H1 (cell line): ENCODE measurements around the gene LGALS9. TPM values are rescaled to one million over a fixed set of nuclear protein-coding genes. Genes with fewer than 3 reads are reported as not detected.

Experiments used
- CTCF ChIA-PET: fragments of 300-600 bp; sonication (Branson Sonifier 250); formaldehyde crosslinking; loops from one replicate; lab custom pipeline; 2021; ENCODE audit not compliant: partially characterized antibody; lab: Charles Lee
- POLR2A ChIA-PET: fragments of 300-600 bp; sonication (Branson Sonifier 250); formaldehyde crosslinking; loops from one replicate; lab custom pipeline; 2021; ENCODE audit warnings: inconsistent platforms; ENCODE audit not compliant: partially characterized antibody; lab: Charles Lee
- DNase-seq, 2 experiments: peaks; one replicate each; pipeline versions ENCODE4 v3.0.0 to v3.0.0-alpha.2; 2010 to 2022; ENCODE audit warnings: low spot score in 2 of 2, low read depth in 1 of 2, mixed read lengths in 1 of 2
- FAIRE-seq: peaks from 2 replicates; lab custom pipeline; 2011; peaks lifted over from hg19 to GRCh38; lab: Jason Lieb, UNC
- H2AFZ ChIP-seq: 2 replicates; pipeline ENCODE4 v1.8.1; 2012; ENCODE audit warnings: low read length, inconsistent platforms
- H2AK5ac ChIP-seq: 2 replicates; pipeline ENCODE4 v1.6.1; 2013; ENCODE audit warnings: low read depth, low read length
- H2BK120ac ChIP-seq: replicated peaks from 2 replicates; pipeline ENCODE3; 2013; ENCODE audit warnings: low read depth, low read length, inconsistent platforms
- H2BK12ac ChIP-seq: 2 replicates; pipeline ENCODE4 v1.6.1; 2013; ENCODE audit warnings: low read depth, low read length
- H2BK15ac ChIP-seq: 2 replicates; pipeline ENCODE4 v1.6.1; 2013; ENCODE audit warnings: low read length
- H2BK20ac ChIP-seq: 2 replicates; pipeline ENCODE4 v1.6.1; 2013; ENCODE audit warnings: low read length
- H2BK5ac ChIP-seq: 2 replicates; pipeline ENCODE4 v1.6.1; 2013; ENCODE audit warnings: low read depth, low read length
- H3K14ac ChIP-seq: 2 replicates; pipeline ENCODE4 v1.6.1; 2013; ENCODE audit warnings: inconsistent platforms; ENCODE audit not compliant: insufficient read length
- H3K18ac ChIP-seq: 2 replicates; pipeline ENCODE4 v1.6.1; 2013; ENCODE audit warnings: low read length; ENCODE audit errors: extremely low read depth
- H3K23ac ChIP-seq: 2 replicates; pipeline ENCODE4 v1.6.1; 2013; ENCODE audit warnings: inconsistent platforms; ENCODE audit not compliant: insufficient read length
- H3K23me2 ChIP-seq: 2 replicates; pipeline ENCODE4 v1.6.1; 2013; ENCODE audit warnings: low read depth, low read length
- H3K27ac ChIP-seq: 2 replicates; pipeline ENCODE4 v1.6.1; 2011; ENCODE audit warnings: low read depth, low read length, inconsistent platforms
- H3K27me3 ChIP-seq, 4 experiments: replicated peaks in 1 of 4; 1 replicate in 1 of 4; 2 replicates in 3 of 4; pipeline versions ENCODE4 v1.6.1 to v1.8.1; 2011 to 2013; ENCODE audit warnings: low read length in 3 of 4, mild to moderate bottlenecking in 3 of 4, inconsistent platforms in 2 of 4, mixed read lengths in 2 of 4, moderate library complexity in 1 of 4; ENCODE audit not compliant: control insufficient read depth in 3 of 4, insufficient read depth in 3 of 4; ENCODE audit errors: extremely low read depth in 1 of 4
- H3K36me3 ChIP-seq, 4 experiments: 2 replicates each; pipeline versions ENCODE4 v1.6.1 to v1.8.1; 2011 to 2013; ENCODE audit warnings: mild to moderate bottlenecking in 4 of 4, low read length in 3 of 4, moderate library complexity in 2 of 4, control low read depth in 1 of 4, inconsistent platforms in 1 of 4; ENCODE audit not compliant: insufficient read depth in 4 of 4, control insufficient read depth in 2 of 4
- H3K4ac ChIP-seq: replicated peaks from 2 replicates; pipeline ENCODE3; 2013; ENCODE audit warnings: low read length, low read depth, mixed read lengths, inconsistent platforms; ENCODE audit not compliant: insufficient read length
- H3K4me1 ChIP-seq, 4 experiments: replicated peaks in 1 of 4; 1 replicate in 1 of 4; 2 replicates in 3 of 4; pipeline versions ENCODE4 v1.6.1 to v1.8.1; 2011 to 2013; ENCODE audit warnings: low read length in 3 of 4, inconsistent platforms in 2 of 4, mixed read lengths in 1 of 4; ENCODE audit not compliant: insufficient read depth in 4 of 4, control insufficient read depth in 3 of 4
- H3K4me2 ChIP-seq, 2 experiments: 2 replicates each; pipeline versions ENCODE4 v1.6.1 to v1.8.1; 2011 to 2013; ENCODE audit warnings: low read depth in 2 of 2, low read length in 2 of 2, control low read depth in 1 of 2, inconsistent platforms in 1 of 2, mild to moderate bottlenecking in 1 of 2; ENCODE audit not compliant: insufficient read depth in 1 of 2
- H3K4me3 ChIP-seq, 4 experiments: fragments of 200-600, 300-600 bp in 1 of 4; sonication (generic), shearing (Covaris generic), sonication (Bioruptor Twin) in 1 of 4; 2 replicates each; pipeline versions ENCODE4 v1.5.1 to v1.8.1; 2011 to 2016; ENCODE audit warnings: low read length in 4 of 4, low read depth in 3 of 4, control low read depth in 2 of 4, inconsistent platforms in 2 of 4, mild to moderate bottlenecking in 2 of 4, mixed read lengths in 1 of 4, moderate library complexity in 1 of 4; ENCODE audit not compliant: insufficient read depth in 2 of 4; ENCODE audit errors: extremely low read depth in 1 of 4
- H3K56ac ChIP-seq: replicated peaks from 2 replicates; pipeline ENCODE3; 2013; ENCODE audit warnings: low read depth, mild to moderate bottlenecking, mixed read lengths, low read length, inconsistent platforms; ENCODE audit not compliant: insufficient read length
- H3K79me1 ChIP-seq: 2 replicates; pipeline ENCODE4 v1.6.1; 2013; ENCODE audit warnings: low read depth, low read length, control low read depth
- H3K79me2 ChIP-seq, 2 experiments: 2 replicates each; pipeline versions ENCODE4 v1.6.1 to v1.8.1; 2012 to 2013; ENCODE audit warnings: low read length in 2 of 2, mild to moderate bottlenecking in 2 of 2, inconsistent platforms in 1 of 2; ENCODE audit not compliant: insufficient read depth in 2 of 2, control insufficient read depth in 1 of 2
- H3K9ac ChIP-seq, 4 experiments: replicated peaks in 1 of 4; 1 replicate in 1 of 4; 2 replicates in 3 of 4; pipeline versions ENCODE4 v1.6.1 to v1.8.1; 2011 to 2013; ENCODE audit warnings: low read depth in 3 of 4, low read length in 3 of 4, control low read depth in 2 of 4, mild to moderate bottlenecking in 2 of 4, moderate library complexity in 2 of 4, inconsistent platforms in 1 of 4; ENCODE audit errors: extremely low read depth in 1 of 4
- H3K9me3 ChIP-seq, 2 experiments: 2 replicates each; pipeline versions ENCODE4 v1.6.1 to v1.8.1; 2012 to 2013; ENCODE audit warnings: mild to moderate bottlenecking in 2 of 2, moderate library complexity in 2 of 2, control low read depth in 1 of 2, inconsistent platforms in 1 of 2, low read depth in 1 of 2, low read length in 1 of 2, mixed read lengths in 1 of 2; ENCODE audit not compliant: insufficient read depth in 2 of 2
- H4K20me1 ChIP-seq, 2 experiments: replicated peaks in 1 of 2; 2 replicates each; pipeline versions ENCODE3 to v1.8.1; 2011 to 2013; ENCODE audit warnings: inconsistent platforms in 2 of 2, low read length in 2 of 2, mild to moderate bottlenecking in 1 of 2; ENCODE audit not compliant: insufficient read depth in 2 of 2, control insufficient read depth in 1 of 2
- H4K5ac ChIP-seq: 2 replicates; pipeline ENCODE4 v1.6.1; 2013; ENCODE audit warnings: low read length, low read depth, mixed read lengths, inconsistent platforms; ENCODE audit not compliant: insufficient read length
- H4K8ac ChIP-seq: 2 replicates; pipeline ENCODE4 v1.8.0; 2013; ENCODE audit warnings: mild to moderate bottlenecking, moderate library complexity, low read length, inconsistent platforms; ENCODE audit not compliant: insufficient read depth; ENCODE audit errors: extremely low read depth
- H4K91ac ChIP-seq: replicated peaks from 2 replicates; pipeline ENCODE3; 2013; ENCODE audit warnings: low read length, mixed read lengths, inconsistent platforms; ENCODE audit not compliant: insufficient read length
- CHD1 ChIP-seq: IDR thresholded peaks from 2 replicates; pipeline ENCODE4 v1.6.1; 2012; ENCODE audit warnings: low read depth, low read length, improper control_type of control experiment
- JUN ChIP-seq: IDR thresholded peaks from 2 replicates; pipeline ENCODE4 v1.6.1; 2011; ENCODE audit warnings: low read depth, mild to moderate bottlenecking, improper control_type of control experiment, low read length
- NANOG ChIP-seq: IDR thresholded peaks from 2 replicates; pipeline ENCODE4 v1.6.1; 2011; ENCODE audit warnings: low read length, low read depth, mild to moderate bottlenecking, inconsistent platforms; ENCODE audit not compliant: insufficient read depth, poor library complexity, severe bottlenecking
- PHF8 ChIP-seq: fragments of 200-600 bp; sonication (generic); conservative IDR thresholded peaks from 2 replicates; pipeline ENCODE4 v1.7.1; 2012; ENCODE audit warnings: low read depth, mild to moderate bottlenecking, inconsistent platforms, low read length, moderate library complexity
- WGBS, 2 experiments: shearing (Covaris generic) in 1 of 2; methylation state at CpG; one replicate each; pipeline versions ENCODE4 v1.1.6 to v1.1.7; 2013 to 2015; ENCODE audit warnings: low lambda C conversion rate in 2 of 2, mixed read lengths in 2 of 2, inconsistent platforms in 1 of 2, low coverage in 1 of 2, missing lambda C conversion rate in 1 of 2; ENCODE audit not compliant: insufficient replicate concordance in 2 of 2, insufficient coverage in 1 of 2, insufficient read length in 1 of 2; ENCODE audit errors: extremely low coverage in 1 of 2, missing lambda C conversion rate in 1 of 2; 5-methylcytosine and 5-hydroxymethylcytosine counted together
- polyA plus RNA-seq, 7 experiments: library from polyadenylated mRNA; depleted of rRNA in 3 of 7; stranded (reverse) in 5 of 7; unstranded in 2 of 7; fragments of >200 nt in 5 of 7; fragments of 200-250 nt in 2 of 7; gene quantifications; 1 replicate in 5 of 7; 2 replicates in 1 of 7; 4 replicates in 1 of 7; pipeline versions ENCODE4 v1.2.1 to v1.2.3, GENCODE V29; 2011 to 2013; ENCODE audit warnings: missing spikeins in 2 of 7, mixed read lengths in 2 of 7
- total RNA-seq: library from RNA; stranded (reverse); fragmentation: NEBNext Ultra II Directional; extraction: Animal tissue kit (Norgen Biotek cat#: 25700); gene quantifications from 2 replicates; pipeline ENCODE4 v1.2.1, GENCODE V29; 2021

The LGALS9 gene
- total and polyA plus RNA-seq, 2 of the 8 experiments (the other 6 are each of a cell fraction or from before 2014, with no cell fraction given) = 0.95 to 1.7 TPM

DNA sequence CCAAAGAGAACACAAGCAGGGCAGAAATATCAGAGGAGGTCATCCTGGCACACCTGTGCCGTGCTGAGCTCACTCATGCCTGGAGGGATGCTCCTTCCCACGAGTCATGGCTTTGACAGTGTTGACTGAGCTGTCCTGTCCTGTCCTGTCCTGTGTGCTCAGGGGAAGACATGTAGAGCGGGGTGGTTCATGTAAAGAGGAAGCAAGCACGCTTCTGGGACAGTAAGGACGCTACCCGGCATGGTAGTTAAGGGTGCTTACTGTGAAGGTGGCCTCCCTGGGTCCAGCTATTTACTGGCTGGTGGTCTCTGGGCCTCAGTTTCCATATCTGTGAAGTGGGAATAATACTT lies 398 bp downstream of the LGALS9 start:
- Histone ChIP-seq H3K14ac (no peak overlapping the region), H3K9ac (no peak overlapping the region), H3K4me2 (no peak overlapping the region)
- FAIRE-seq = no peak
- WGBS, 2 experiments = 89% methylated on average over 6 of the region's 6 CpGs; no CpG with 5 or more reads in 1 of the 2 experiments
- TF ChIP-seq NANOG = no peak
- TF ChIP-seq JUN = no peak
- no peak for TF ChIP-seq PHF8
- TF ChIP-seq CHD1 = no peak
- TF ChIP-seq, all 59 proteins: peak for 0
- Histone ChIP-seq H3K18ac (no peak overlapping the region), H3K56ac (no peak overlapping the region), H3K27ac (no peak overlapping the region), H3K36me3 (no peaks in the 10 kb centered on the region), H3K4me3 (no peak overlapping the region), H4K91ac (no peak overlapping the region), H3K4ac (no peak overlapping the region), H3K79me1 (no peaks in the 10 kb centered on the region), H3K23ac (no peak overlapping the region), H2AFZ (no peak overlapping the region), H4K5ac (no peak overlapping the region), H2AK5ac (no peak overlapping the region), H3K27me3 (no peaks in the 10 kb centered on the region), H3K79me2 (no peaks in the 10 kb centered on the region), H2BK12ac (no peak overlapping the region), H2BK15ac (no peak overlapping the region), H2BK20ac (no peak overlapping the region), H3K23me2 (no peaks in the 10 kb centered on the region), H2BK120ac (no peak overlapping the region), H3K4me1 (peaks cover 0 to 4% (median 0%) of the 10 kb centered on the region in 4 experiments; a peak in 2 of 7 replicates), H4K20me1 (no peaks in the 10 kb centered on the region), H2BK5ac (peak overlapping the region; percentile 4; the same call in 1 of the 2 replicates), H4K8ac (no peak overlapping the region), H3K9me3 (no peaks in the 10 kb centered on the region)
- ChIA-PET POLR2A (no interaction called here), CTCF (interaction anchor here (1.2 to 6.5 kb wide), 4 partner anchors 9 to 23 kb away, joined by 3 to 65 read pairs (median 6); no protein-coding TSS in a partner anchor)
- DNase-seq = no peak
